ENCODE data around the gene ZNF438. TPM values are rescaled to one million over a fixed set of nuclear protein-coding genes. Genes with fewer than 3 reads are reported as not detected.
A peak's percentile ranks its signal among the peaks of the same experiment; 100 is the strongest.

Gene ZNF438, protein sequence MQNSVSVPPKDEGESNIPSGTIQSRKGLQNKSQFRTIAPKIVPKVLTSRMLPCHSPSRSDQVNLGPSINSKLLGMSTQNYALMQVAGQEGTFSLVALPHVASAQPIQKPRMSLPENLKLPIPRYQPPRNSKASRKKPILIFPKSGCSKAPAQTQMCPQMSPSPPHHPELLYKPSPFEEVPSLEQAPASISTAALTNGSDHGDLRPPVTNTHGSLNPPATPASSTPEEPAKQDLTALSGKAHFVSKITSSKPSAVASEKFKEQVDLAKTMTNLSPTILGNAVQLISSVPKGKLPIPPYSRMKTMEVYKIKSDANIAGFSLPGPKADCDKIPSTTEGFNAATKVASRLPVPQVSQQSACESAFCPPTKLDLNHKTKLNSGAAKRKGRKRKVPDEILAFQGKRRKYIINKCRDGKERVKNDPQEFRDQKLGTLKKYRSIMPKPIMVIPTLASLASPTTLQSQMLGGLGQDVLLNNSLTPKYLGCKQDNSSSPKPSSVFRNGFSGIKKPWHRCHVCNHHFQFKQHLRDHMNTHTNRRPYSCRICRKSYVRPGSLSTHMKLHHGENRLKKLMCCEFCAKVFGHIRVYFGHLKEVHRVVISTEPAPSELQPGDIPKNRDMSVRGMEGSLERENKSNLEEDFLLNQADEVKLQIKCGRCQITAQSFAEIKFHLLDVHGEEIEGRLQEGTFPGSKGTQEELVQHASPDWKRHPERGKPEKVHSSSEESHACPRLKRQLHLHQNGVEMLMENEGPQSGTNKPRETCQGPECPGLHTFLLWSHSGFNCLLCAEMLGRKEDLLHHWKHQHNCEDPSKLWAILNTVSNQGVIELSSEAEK
- 0.26 and 3.1 TPM in 2 replicates for total RNA-seq (2014; rRNA removed; shearing (Covaris generic); ENCODE audit: low replicate concordance)

DNA sequence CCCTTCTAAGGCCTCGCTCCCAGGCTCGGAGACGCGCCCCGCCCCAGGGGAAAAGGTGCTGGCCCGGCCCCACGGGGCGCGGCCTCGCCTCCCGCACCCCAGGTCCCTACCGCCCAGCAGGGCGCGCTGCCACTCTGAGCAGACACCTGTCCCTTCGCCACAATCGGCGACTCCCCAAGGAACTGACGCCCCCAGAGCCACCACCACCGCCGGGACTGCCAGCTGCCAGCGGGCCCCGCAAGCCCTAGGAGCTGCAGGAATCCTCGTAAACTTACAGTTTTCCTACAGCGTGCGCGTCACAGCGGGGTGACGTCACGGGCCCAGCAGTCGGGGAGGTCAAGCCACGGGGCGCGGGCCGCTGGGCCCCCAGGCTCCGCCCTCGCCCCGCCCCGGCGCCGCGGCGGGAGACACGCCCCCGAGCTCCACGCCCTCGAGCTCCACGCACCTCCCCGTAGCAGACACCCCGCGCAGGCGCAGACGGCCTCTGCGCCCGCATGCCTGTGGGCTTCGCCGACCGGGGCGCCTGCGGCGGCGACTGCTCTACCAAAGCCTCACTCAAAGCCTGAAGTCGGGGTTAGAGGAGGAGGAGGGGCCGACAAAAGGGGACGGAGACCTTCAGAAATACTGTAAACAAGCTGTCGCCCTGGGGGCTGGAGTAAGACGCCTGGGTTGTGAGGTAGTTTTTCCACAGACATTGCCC lies at the start of gene ZNF438:
TSS of gene ZNF438 (minus strand) at position 308 of the 700 bp plus-strand sequence. CDS start 154,831 bp downstream, outside the sequence.
- DNase-seq: peak; percentile 96
- H3K9me3 ChIP-seq (ENCODE audit: low read length): no peaks in the 10 kb centered on the region
- H3K27ac ChIP-seq (ENCODE audit: low read length): no peak within 1 kb of the TSS
- H3K4me2 ChIP-seq (ENCODE audit: low read depth, low read length, poor library complexity, severe bottlenecking): peak within 1 kb of the TSS; percentile 90
- no peaks in the 10 kb centered on the region for H3K27me3 ChIP-seq (ENCODE audit: low read length)
- no peaks in the 10 kb centered on the region for H3K9me2 ChIP-seq (replicated peaks; ENCODE audit: insufficient read depth, low read length)
- peak within 1 kb of the TSS; percentile 77 for H3K9ac ChIP-seq (ENCODE audit: low read length)
- peaks cover 15% of the 10 kb centered on the region for H3K4me1 ChIP-seq (ENCODE audit: low read length)
- H3K36me3 ChIP-seq (ENCODE audit: insufficient read depth, low read length): no peaks in the 10 kb centered on the region
- peak within 1 kb of the TSS; percentile 84 for H3K4me3 ChIP-seq (ENCODE audit: low read length)
- H3K79me2 ChIP-seq (ENCODE audit: low read length): no peaks in the 10 kb centered on the region
- H2AFZ ChIP-seq (ENCODE audit: low read length): peak within 1 kb of the TSS; percentile 100
- no peaks in the 10 kb centered on the region for H4K20me1 ChIP-seq (ENCODE audit: insufficient read depth, low read depth, low read length)

GRCh38 chr10:31076610-31076988 lies 44.9 kb upstream of the ZNF438 start:
- H3K4me1 ChIP-seq (ENCODE audit: low read length): no peaks in the 10 kb centered on the region
- no peaks in the 10 kb centered on the region for H3K9me2 ChIP-seq (replicated peaks; ENCODE audit: insufficient read depth, low read length)
- H3K36me3 ChIP-seq (ENCODE audit: insufficient read depth, low read length): no peaks in the 10 kb centered on the region
- no peaks in the 10 kb centered on the region for H3K9me3 ChIP-seq (ENCODE audit: low read length)
- no peak overlapping the region for H3K4me3 ChIP-seq (ENCODE audit: low read length)
- no peak overlapping the region for H3K27ac ChIP-seq (ENCODE audit: low read length)
- H2AFZ ChIP-seq (ENCODE audit: low read length): no peak overlapping the region
- H4K20me1 ChIP-seq (ENCODE audit: insufficient read depth, low read depth, low read length): no peaks in the 10 kb centered on the region
- H3K27me3 ChIP-seq (ENCODE audit: low read length): no peaks in the 10 kb centered on the region
- no peak overlapping the region for H3K9ac ChIP-seq (ENCODE audit: low read length)
- no peak overlapping the region for H3K4me2 ChIP-seq (ENCODE audit: low read depth, low read length, poor library complexity, severe bottlenecking)
- H3K79me2 ChIP-seq (ENCODE audit: low read length): no peaks in the 10 kb centered on the region
- DNase-seq: no peak

DNA sequence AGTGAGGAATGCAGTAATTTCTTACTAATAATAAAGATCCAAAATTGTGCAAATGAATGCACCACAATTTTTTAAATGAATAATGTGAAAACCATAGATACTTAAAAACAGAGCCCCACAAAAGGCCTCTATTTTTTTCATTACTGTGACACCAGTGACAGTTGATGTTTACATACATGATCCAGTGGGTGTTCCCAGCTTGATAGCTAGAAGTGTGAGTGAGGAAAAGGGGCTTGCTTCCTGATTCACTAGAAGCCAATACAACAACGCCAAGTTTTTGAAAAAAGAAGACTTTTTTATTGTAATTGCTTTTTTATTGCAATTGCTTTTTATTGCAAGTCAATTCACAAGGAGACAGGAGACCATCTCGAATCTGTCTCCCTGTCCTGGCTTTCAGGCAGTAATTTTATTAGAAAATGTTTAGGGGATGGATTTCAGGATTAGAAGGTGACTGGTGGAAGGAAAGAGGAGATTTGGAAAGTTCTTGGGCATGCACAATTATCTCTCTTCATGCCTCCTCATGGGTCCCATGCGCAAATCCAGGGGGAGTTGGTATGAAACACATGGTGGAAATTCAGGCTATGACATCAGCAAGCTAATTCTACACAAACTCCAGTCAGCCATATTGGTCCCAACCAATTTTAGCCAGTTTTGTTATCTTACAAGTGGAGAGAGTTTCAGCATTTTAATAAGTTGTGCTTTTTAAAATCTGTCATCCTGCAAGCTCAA lies 44.4 kb upstream of the ZNF438 start:
- Histone ChIP-seq H3K4me2 (ENCODE audit: low read depth, low read length, poor library complexity, severe bottlenecking) (no peak overlapping the region), H3K27me3 (ENCODE audit: low read length) (no peaks in the 10 kb centered on the region), H2AFZ (ENCODE audit: low read length) (no peak overlapping the region), H3K27ac (ENCODE audit: low read length) (no peak overlapping the region), H4K20me1 (ENCODE audit: insufficient read depth, low read depth, low read length) (no peaks in the 10 kb centered on the region), H3K79me2 (ENCODE audit: low read length) (no peaks in the 10 kb centered on the region), H3K36me3 (ENCODE audit: insufficient read depth, low read length) (no peaks in the 10 kb centered on the region), H3K9ac (ENCODE audit: low read length) (no peak overlapping the region), H3K4me1 (ENCODE audit: low read length) (no peaks in the 10 kb centered on the region), H3K9me2 (replicated peaks; ENCODE audit: insufficient read depth, low read length) (no peaks in the 10 kb centered on the region), H3K9me3 (ENCODE audit: low read length) (no peaks in the 10 kb centered on the region), H3K4me3 (ENCODE audit: low read length) (no peak overlapping the region)
- no peak for DNase-seq

GRCh38 chr10:31075434-31075833 lies 43.8 kb upstream of the ZNF438 start:
- H3K9me2 ChIP-seq (replicated peaks; ENCODE audit: insufficient read depth, low read length): no peaks in the 10 kb centered on the region
- H3K27ac ChIP-seq (ENCODE audit: low read length): no peak overlapping the region
- no peaks in the 10 kb centered on the region for H3K9me3 ChIP-seq (ENCODE audit: low read length)
- no peaks in the 10 kb centered on the region for H3K4me1 ChIP-seq (ENCODE audit: low read length)
- no peaks in the 10 kb centered on the region for H3K79me2 ChIP-seq (ENCODE audit: low read length)
- no peak overlapping the region for H2AFZ ChIP-seq (ENCODE audit: low read length)
- H3K9ac ChIP-seq (ENCODE audit: low read length): no peak overlapping the region
- no peak overlapping the region for H3K4me2 ChIP-seq (ENCODE audit: low read depth, low read length, poor library complexity, severe bottlenecking)
- no peak overlapping the region for H3K4me3 ChIP-seq (ENCODE audit: low read length)
- H3K36me3 ChIP-seq (ENCODE audit: insufficient read depth, low read length): no peaks in the 10 kb centered on the region
- DNase-seq: no peak
- no peaks in the 10 kb centered on the region for H3K27me3 ChIP-seq (ENCODE audit: low read length)
- H4K20me1 ChIP-seq (ENCODE audit: insufficient read depth, low read depth, low read length): no peaks in the 10 kb centered on the region

DNA sequence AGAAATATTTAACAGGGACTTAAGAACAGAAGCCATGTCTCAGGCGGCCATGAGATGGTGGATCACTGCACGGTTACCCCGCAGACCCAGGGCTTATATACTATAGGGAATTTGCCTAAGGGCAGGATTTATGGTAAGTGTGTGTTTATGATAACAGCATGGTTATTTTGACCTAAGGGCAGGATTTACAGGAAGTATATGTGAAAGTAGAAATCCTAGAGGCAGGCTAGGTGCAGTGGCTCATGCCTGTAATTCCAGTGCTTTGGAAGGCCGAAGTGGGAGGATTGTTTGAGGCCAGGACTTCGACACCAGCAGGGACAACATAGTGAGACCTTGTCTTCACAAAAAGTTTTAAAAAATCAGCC lies 43.0 kb upstream of the ZNF438 start:
- Histone ChIP-seq H3K4me3 (ENCODE audit: low read length) (no peak overlapping the region), H3K9me2 (replicated peaks; ENCODE audit: insufficient read depth, low read length) (no peaks in the 10 kb centered on the region), H3K9me3 (ENCODE audit: low read length) (no peaks in the 10 kb centered on the region), H3K4me2 (ENCODE audit: low read depth, low read length, poor library complexity, severe bottlenecking) (no peak overlapping the region), H3K36me3 (ENCODE audit: insufficient read depth, low read length) (no peaks in the 10 kb centered on the region), H3K27me3 (ENCODE audit: low read length) (no peaks in the 10 kb centered on the region), H3K79me2 (ENCODE audit: low read length) (no peaks in the 10 kb centered on the region), H4K20me1 (ENCODE audit: insufficient read depth, low read depth, low read length) (no peaks in the 10 kb centered on the region), H3K9ac (ENCODE audit: low read length) (no peak overlapping the region), H3K27ac (ENCODE audit: low read length) (no peak overlapping the region), H2AFZ (ENCODE audit: low read length) (no peak overlapping the region), H3K4me1 (ENCODE audit: low read length) (no peaks in the 10 kb centered on the region)
- no peak for DNase-seq

- Histone ChIP-seq H3K79me2 (ENCODE audit: low read length) (no peaks in the 10 kb centered on the region), H3K9me2 (replicated peaks; ENCODE audit: insufficient read depth, low read length) (no peaks in the 10 kb centered on the region), H3K36me3 (ENCODE audit: insufficient read depth, low read length) (no peaks in the 10 kb centered on the region), H3K27me3 (ENCODE audit: low read length) (no peaks in the 10 kb centered on the region), H3K27ac (ENCODE audit: low read length) (no peak overlapping the region), H3K9ac (ENCODE audit: low read length) (no peak overlapping the region), H2AFZ (ENCODE audit: low read length) (no peak overlapping the region), H3K4me2 (ENCODE audit: low read depth, low read length, poor library complexity, severe bottlenecking) (no peak overlapping the region), H3K9me3 (ENCODE audit: low read length) (no peaks in the 10 kb centered on the region), H4K20me1 (ENCODE audit: insufficient read depth, low read depth, low read length) (no peaks in the 10 kb centered on the region), H3K4me1 (ENCODE audit: low read length) (no peaks in the 10 kb centered on the region), H3K4me3 (ENCODE audit: low read length) (no peak overlapping the region)
- DNase-seq: no peak
Measured at GRCh38 chr10:31073996-31074721, 42.5 kb upstream of the ZNF438 start.

- Histone ChIP-seq H3K27ac (ENCODE audit: low read length) (no peak overlapping the region), H3K4me2 (ENCODE audit: low read depth, low read length, poor library complexity, severe bottlenecking) (no peak overlapping the region), H3K9me2 (replicated peaks; ENCODE audit: insufficient read depth, low read length) (no peaks in the 10 kb centered on the region), H4K20me1 (ENCODE audit: insufficient read depth, low read depth, low read length) (no peaks in the 10 kb centered on the region), H3K27me3 (ENCODE audit: low read length) (no peaks in the 10 kb centered on the region), H3K9ac (ENCODE audit: low read length) (no peak overlapping the region), H3K4me3 (ENCODE audit: low read length) (no peak overlapping the region), H2AFZ (ENCODE audit: low read length) (no peak overlapping the region), H3K4me1 (ENCODE audit: low read length) (no peaks in the 10 kb centered on the region), H3K79me2 (ENCODE audit: low read length) (no peaks in the 10 kb centered on the region), H3K36me3 (ENCODE audit: insufficient read depth, low read length) (no peaks in the 10 kb centered on the region), H3K9me3 (ENCODE audit: low read length) (no peaks in the 10 kb centered on the region)
- no peak for DNase-seq
Measured at GRCh38 chr10:31073211-31073610, 41.5 kb upstream of the ZNF438 start.
